GM21423 (cell line): ENCODE results near the gene CD83.
"Not testable (repeated sequence)": the region's sequence is repeated elsewhere in the genome, so short reads cannot be mapped to it uniquely, and the experiment has no call there.

Experiments
- ATAC-seq: cut with Tn5 transposase; IDR thresholded peaks from one replicate; pipeline ENCODE4 v1.9.1; 2021; ENCODE audit warnings: mild to moderate bottlenecking, moderate library complexity; ENCODE audit not compliant: unreplicated experiment

CD83 gene

GRCh38 chr6:14146506-14147096, 29.0 kb downstream of the CD83 start:
- no peak for ATAC-seq

DNA sequence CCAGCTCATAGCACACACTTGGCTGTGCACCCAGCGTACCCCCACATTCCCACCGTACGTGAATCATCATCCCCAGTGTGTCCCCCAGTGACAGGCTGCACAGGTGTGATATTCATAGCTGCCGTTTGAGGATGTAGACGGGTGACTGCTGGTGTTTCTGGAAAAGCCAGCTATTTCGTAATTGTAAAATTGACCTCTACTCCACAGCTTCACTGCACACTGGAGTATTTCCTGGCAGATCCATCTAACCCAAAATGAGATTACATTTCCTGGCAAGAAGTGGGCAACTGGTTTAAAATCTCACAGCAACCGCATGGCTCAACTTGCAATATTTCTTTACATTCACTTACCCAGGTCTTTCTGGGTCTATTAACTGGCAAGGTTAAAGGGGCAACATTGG, 30.3 kb downstream of the CD83 start:
- ATAC-seq = no peak

- ATAC-seq = no peak
These were observed 30.9 kb downstream of the CD83 start for GRCh38 chr6:14148471-14148870.

DNA sequence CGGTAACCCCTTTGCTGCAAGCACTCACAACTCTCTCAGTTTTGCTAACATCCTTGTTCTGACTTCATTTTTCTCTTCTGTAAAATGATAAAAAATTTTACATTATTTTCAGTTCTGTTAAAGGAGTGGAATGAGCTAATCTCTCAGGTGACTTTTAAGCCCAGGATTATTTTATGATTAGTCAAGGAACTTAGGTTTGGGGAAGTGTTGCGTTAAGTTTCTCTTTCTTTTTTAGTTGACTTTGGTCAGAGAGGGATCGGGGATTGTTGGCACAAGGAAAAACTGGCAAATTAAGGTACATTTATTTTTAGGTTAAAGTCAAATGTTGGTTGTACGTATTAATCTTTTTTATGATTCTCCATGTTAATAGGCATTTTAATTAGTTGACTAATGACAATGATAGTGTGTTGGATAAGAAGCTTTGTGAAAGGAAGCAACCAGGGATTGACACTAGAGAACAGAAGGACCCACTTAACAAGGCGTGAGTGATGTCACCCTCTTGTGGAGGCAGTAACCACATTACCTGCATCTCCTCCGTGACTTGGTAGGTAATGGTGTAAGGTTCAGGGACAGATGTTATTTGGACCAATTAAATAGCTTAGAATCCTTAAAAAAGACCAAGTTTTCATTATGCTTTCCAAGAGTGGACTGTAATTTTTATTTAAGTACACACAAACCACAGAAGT, 31.6 kb downstream of the CD83 start:
- no peak for ATAC-seq

DNA sequence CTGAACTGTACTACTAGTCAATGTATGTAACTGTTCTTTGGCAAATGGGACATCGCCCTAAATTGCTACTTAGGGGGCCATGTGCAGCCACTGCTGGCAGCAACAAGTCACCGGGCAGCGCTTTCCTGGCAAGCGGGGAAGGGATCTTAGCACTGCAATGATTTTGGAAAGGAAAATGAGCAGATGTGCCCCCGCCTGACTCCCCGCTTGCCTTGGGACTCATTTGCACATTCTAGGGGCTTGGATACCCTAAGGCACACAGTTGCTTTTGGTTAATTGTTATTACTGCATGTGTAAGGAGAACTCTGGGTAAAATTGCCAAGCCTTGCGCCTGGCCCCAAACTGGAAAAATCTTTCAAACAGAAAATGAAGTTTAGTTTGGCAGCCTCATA, 32.2 kb downstream of the CD83 start:
- no peak for ATAC-seq

DNA sequence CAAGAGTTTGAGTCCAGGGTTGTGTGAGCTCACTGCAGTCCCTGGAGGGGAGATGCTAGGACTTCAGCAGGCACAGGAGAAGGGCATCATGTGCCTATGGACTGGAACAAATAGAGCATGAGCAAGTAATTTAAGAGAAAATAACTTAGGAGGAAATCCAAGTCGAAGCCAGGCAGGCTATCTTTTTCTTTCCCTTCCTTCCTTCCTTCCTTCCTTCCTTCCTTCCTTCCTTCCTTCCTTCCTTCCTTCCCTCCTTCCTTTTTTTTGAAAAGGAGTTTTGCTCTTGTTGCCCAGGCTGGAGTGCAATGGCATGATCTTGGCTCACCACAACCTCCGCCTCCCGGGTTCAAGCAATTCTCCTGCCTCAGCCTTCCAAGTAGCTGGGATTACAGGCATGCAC, 33.7 kb downstream of the CD83 start:
- ATAC-seq = not testable (repeated sequence)

GRCh38 chr6:14151773-14152172, 34.2 kb downstream of the CD83 start:
- ATAC-seq = no peak

- no peak for ATAC-seq
These were observed 35.7 kb downstream of the CD83 start for GRCh38 chr6:14153228-14153627.

- no peak for ATAC-seq
These were observed 41.5 kb downstream of the CD83 start for GRCh38 chr6:14159090-14159489.

GRCh38 chr6:14162826-14163225, 45.3 kb downstream of the CD83 start:
- no peak for ATAC-seq

DNA sequence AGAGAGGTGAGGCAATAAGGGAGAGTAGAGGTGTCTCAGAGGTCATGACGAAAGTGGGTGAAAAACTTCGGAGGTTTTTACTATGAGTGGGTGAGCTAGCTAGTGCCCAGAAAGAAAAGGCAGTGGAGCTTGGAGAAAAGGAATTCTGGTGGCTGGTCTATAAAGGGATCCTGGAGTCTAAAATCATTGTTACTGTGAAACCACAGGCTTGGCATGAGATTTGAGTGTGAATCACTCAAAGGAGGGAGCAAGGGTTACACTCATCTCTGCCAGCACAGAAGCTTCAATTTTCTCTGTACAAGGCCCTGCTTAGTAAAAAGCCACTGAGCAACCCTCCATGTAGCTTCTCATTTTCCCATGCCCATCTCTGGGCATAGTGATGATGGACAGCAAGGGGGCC, 47.5 kb downstream of the CD83 start:
- ATAC-seq = no peak

DNA sequence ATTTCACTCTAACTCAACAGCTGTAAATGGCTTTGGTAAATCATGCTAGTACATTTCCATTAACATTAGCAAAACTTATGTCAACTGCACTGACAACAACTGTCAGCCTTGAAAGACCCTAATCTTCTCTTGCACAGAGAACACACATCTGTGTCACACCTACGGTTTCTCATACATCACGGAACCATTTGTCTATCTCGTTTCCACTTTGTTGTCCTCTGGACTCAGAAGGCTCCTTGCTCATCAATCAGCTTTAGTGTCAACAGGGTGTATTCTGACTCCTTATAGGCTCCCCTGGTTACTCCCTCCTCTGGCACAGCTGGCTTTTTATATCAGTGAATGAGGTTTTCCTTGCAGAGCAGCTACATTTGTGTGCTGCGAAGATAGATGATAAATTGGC, 49.3 kb downstream of the CD83 start:
- ATAC-seq = no peak

GRCh38 chr6:14170128-14170527, 52.6 kb downstream of the CD83 start:
- ATAC-seq = no peak

DNA sequence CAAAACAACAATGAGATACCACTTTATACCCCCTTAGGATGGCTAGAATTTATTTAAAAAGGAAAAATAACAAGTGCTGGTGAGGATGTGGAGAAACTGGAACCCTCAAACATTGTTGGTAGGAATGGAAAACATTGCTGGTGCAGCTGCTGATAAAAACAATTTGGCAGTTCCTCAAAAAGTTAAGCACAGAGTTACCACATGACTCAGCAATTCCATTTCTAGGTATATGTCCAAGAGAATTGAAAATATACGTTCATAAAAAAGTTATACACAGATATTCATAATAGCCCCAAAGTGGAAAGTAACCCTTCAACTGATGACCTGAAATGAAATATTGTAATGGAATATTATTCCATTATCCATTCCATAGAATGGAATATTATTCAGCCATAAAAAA, 55.0 kb downstream of the CD83 start:
- ATAC-seq = no peak

DNA sequence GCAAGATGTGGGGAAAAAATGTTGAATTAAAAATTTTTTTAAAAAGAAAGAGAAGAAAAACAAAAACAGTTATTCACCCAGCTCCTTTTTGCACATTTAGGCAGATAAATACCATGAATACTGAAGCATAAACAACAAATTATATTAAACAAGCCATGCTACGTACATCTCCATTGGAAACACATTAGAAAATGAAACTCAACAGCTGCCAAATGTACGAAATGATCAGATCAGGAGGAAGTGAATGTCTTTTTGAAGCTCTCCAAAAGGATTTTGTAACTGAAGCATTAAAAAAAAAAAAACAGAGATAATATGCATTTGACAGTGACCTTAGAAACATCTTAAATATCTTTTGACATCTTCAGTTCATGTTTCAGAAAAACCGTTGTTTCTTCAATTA, 56.7 kb downstream of the CD83 start:
- no peak for ATAC-seq

GRCh38 chr6:14174996-14175395, 57.4 kb downstream of the CD83 start:
- no peak for ATAC-seq

DNA sequence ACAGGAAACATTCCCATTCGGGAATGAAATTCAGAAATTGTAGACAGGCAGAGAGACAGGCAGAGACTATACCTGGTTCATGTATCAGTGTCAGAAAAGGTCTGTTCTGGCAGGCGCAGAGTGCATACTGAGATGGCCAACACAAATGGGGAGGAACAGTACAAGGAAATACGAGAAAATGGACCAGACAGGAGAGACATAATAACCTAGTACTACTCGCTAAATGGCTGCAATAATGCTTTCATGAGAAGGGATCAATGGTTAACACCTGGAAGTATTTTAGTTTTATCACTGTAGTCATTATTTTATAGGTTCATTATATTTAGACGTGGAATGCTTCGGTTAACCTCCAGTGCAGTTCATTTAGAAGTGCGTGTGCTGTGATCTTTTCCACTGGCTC, 58.9 kb downstream of the CD83 start:
- no peak for ATAC-seq

DNA sequence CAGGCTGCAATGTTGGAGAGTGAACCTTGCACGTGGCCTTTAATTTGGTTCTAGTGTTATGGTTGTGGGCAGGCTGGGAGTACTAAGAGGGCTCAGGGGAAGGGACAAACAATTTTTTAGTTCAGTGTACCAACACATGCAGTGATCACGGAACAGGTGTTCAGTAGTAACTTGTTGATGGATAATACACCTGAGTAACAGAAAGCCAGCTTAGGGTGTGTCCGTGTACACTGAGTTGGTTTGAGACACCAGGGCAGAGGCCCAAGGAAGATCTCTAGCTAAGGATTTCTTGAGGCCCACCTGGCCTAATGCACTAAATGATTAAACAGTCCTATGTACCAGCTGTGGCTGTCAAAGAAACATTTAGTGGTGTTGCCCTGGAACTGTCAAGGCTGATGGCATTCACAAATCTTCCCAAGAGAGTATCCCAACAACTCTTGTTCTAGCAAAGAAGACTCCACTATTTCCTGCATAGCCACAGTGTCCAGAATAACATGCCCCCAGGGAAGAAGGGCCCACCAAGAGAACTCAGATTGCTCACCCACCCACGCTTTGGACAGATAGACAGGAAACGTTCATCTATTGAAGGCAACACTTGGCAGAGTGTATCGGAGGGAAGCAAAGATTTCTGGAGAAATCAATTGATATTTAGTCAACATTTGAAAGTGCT, 60.0 kb downstream of the CD83 start:
- ATAC-seq = no peak

- ATAC-seq = no peak
These were observed 60.5 kb downstream of the CD83 start for GRCh38 chr6:14178083-14178445.

DNA sequence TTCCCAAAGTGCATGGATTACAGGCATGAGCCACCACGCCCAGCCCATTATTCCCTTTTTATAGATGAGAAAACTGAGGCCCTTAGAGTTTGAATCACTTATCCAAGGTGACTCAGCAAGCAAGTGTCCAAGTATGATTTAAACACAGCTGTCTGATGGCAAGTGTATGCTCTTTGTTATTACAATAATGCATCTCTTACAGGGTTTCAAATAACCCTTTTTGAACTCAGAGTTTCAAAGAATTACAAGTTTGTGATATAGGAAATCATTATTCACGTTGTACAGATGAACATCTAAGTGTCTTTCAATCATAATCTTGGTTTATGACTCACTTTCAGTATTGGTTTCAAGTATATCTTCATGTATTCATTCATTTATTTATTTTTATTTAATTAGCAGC, 63.0 kb downstream of the CD83 start:
- no peak for ATAC-seq

DNA sequence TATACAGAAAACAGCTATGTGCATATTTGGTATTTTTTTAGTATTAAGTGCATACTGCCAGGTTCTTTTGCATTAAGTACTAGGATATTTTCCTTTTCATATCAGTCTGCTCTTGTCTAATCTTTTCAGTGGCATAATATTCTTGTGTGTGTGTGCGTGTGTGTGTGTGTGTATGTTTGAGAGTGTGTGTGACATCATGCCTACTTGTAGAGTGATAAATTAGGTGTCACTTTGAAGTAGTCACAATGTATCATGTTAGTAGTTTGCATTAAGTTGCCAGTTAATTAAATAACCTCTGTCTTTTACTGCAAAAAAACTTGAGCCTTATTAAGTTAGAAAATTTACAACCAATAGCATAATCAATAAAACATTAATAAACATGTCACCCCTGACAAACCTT, 65.3 kb downstream of the CD83 start:
- no peak for ATAC-seq
